ENCODE data around the gene MT1HL1.
"Not testable (repeated sequence)": the region's sequence is repeated elsewhere in the genome, so short reads cannot be mapped to it uniquely, and the experiment has no call there.

MT1HL1 gene

GRCh38 chr1:236982380-236982779 lies 21.9 kb downstream of the MT1HL1 start:
- H3K4me3 ChIP-seq (replicated peaks; ENCODE audit: insufficient read depth, low read length), result no peak overlapping the region
- no peak for TF ChIP-seq CTCF (IDR thresholded peaks at IDR 0.05; ENCODE audit: insufficient read depth, low read length)
- TF ChIP-seq GABPA (IDR thresholded peaks at IDR 0.05; ENCODE audit: low read depth), result no peak
- no peak for TF ChIP-seq POLR2AphosphoS5 (IDR thresholded peaks at IDR 0.05; ENCODE audit: low read depth)
- no peak for TF ChIP-seq SPI1 (IDR thresholded peaks at IDR 0.05; ENCODE audit: borderline replicate concordance, low read depth)
- TF ChIP-seq REST (IDR thresholded peaks at IDR 0.05; ENCODE audit: insufficient replicate concordance, low read depth), result no peak
- H3K27ac ChIP-seq (replicated peaks), result no peak overlapping the region
- no peak for DNase-seq (ENCODE audit: low read depth in 1 of 2, low spot score in 1 of 2)
- H3K27me3 ChIP-seq (ENCODE audit: insufficient read depth, poor library complexity, severe bottlenecking), result no peaks in the 10 kb centered on the region

- not testable (repeated sequence) for DNase-seq (ENCODE audit: low read depth in 1 of 2, low spot score in 1 of 2); H3K4me3 ChIP-seq (replicated peaks; ENCODE audit: insufficient read depth, low read length); H3K27me3 ChIP-seq (ENCODE audit: insufficient read depth, poor library complexity, severe bottlenecking); H3K27ac ChIP-seq (replicated peaks)
Measured at GRCh38 chr1:236981431-236981830, 22.8 kb downstream of the MT1HL1 start.

GRCh38 chr1:236980673-236981072 lies 23.6 kb downstream of the MT1HL1 start:
- H3K4me3 ChIP-seq (replicated peaks; ENCODE audit: insufficient read depth, low read length), result no peak overlapping the region
- DNase-seq (ENCODE audit: low read depth in 1 of 2, low spot score in 1 of 2), result no peak
- TF ChIP-seq SPI1 (IDR thresholded peaks at IDR 0.05; ENCODE audit: borderline replicate concordance, low read depth) (no peak), POLR2AphosphoS5 (IDR thresholded peaks at IDR 0.05; ENCODE audit: low read depth) (no peak), GABPA (IDR thresholded peaks at IDR 0.05; ENCODE audit: low read depth) (no peak), CTCF (IDR thresholded peaks at IDR 0.05; ENCODE audit: insufficient read depth, low read length) (no peak), REST (IDR thresholded peaks at IDR 0.05; ENCODE audit: insufficient replicate concordance, low read depth) (no peak)
- no peaks in the 10 kb centered on the region for H3K27me3 ChIP-seq (ENCODE audit: insufficient read depth, poor library complexity, severe bottlenecking)
- no peak overlapping the region for H3K27ac ChIP-seq (replicated peaks)

GRCh38 chr1:236979149-236979900 lies 24.9 kb downstream of the MT1HL1 start:
- TF ChIP-seq POLR2AphosphoS5 (IDR thresholded peaks at IDR 0.05; ENCODE audit: low read depth), result no peak
- no peak for TF ChIP-seq SPI1 (IDR thresholded peaks at IDR 0.05; ENCODE audit: borderline replicate concordance, low read depth)
- TF ChIP-seq GABPA (IDR thresholded peaks at IDR 0.05; ENCODE audit: low read depth), result no peak
- no peak for TF ChIP-seq REST (IDR thresholded peaks at IDR 0.05; ENCODE audit: insufficient replicate concordance, low read depth)
- no peak for TF ChIP-seq CTCF (IDR thresholded peaks at IDR 0.05; ENCODE audit: insufficient read depth, low read length)
- Histone ChIP-seq H3K27me3 (ENCODE audit: insufficient read depth, poor library complexity, severe bottlenecking) (no peaks in the 10 kb centered on the region), H3K27ac (replicated peaks) (no peak overlapping the region), H3K4me3 (replicated peaks; ENCODE audit: insufficient read depth, low read length) (no peak overlapping the region)
- DNase-seq (ENCODE audit: low read depth in 1 of 2, low spot score in 1 of 2), result no peak
